Keratinocyte (primary cell): ENCODE results near the gene MAGED2. TPM values are rescaled to one million over a fixed set of nuclear protein-coding genes. Genes with fewer than 3 reads are reported as not detected.

ENCODE experiments used
- DNase-seq: peaks from one replicate; pipeline ENCODE4 v3.0.0-alpha.2; 2011; ENCODE audit warnings: low read depth, missing footprints, low spot score
- FAIRE-seq: peaks from 2 replicates; lab custom pipeline; 2011; peaks lifted over from hg19 to GRCh38; lab: Jason Lieb, UNC
- H2AFZ ChIP-seq: 2 replicates; pipeline ENCODE4 v1.6.0; 2012; ENCODE audit warnings: low read length, control low read depth, inconsistent platforms; ENCODE audit not compliant: control insufficient read depth
- H3K27ac ChIP-seq: 2 replicates; pipeline ENCODE4 v1.5.1; 2011; ENCODE audit warnings: low read length; ENCODE audit not compliant: control insufficient read depth, insufficient read depth
- H3K27me3 ChIP-seq: 3 replicates; pipeline ENCODE4 v1.6.0; 2011; ENCODE audit warnings: low read length; ENCODE audit not compliant: control insufficient read depth, insufficient read depth; ENCODE audit errors: extremely low read depth
- H3K36me3 ChIP-seq, 2 experiments: 2 replicates in 1 of 2; 3 replicates in 1 of 2; pipeline ENCODE4 v1.5.1; 2011; ENCODE audit warnings: low read length in 2 of 2, mild to moderate bottlenecking in 1 of 2; ENCODE audit not compliant: control insufficient read depth in 2 of 2, insufficient read depth in 2 of 2; ENCODE audit errors: extremely low read depth in 1 of 2
- H3K4me1 ChIP-seq: 3 replicates; pipeline ENCODE4 v1.5.1; 2011; ENCODE audit warnings: low read length; ENCODE audit not compliant: control insufficient read depth, insufficient read depth; ENCODE audit errors: extremely low read depth
- H3K4me2 ChIP-seq: 3 replicates; pipeline ENCODE4 v1.6.0; 2011; ENCODE audit warnings: low read depth, low read length; ENCODE audit not compliant: control insufficient read depth, insufficient read depth; ENCODE audit errors: extremely low read depth
- H3K4me3 ChIP-seq, 3 experiments: fragments of 200-600 bp in 1 of 3; sonication (generic) in 1 of 3; 2 replicates in 2 of 3; 3 replicates in 1 of 3; pipeline ENCODE4 v1.5.1; 2011 to 2016; ENCODE audit warnings: low read length in 3 of 3, mild to moderate bottlenecking in 3 of 3, control low read depth in 2 of 3, inconsistent platforms in 1 of 3, low read depth in 1 of 3, mixed read lengths in 1 of 3, mixed run types in 1 of 3, moderate library complexity in 1 of 3; ENCODE audit not compliant: control insufficient read depth in 2 of 3, insufficient read depth in 2 of 3; ENCODE audit errors: extremely low read depth in 1 of 3
- H3K79me2 ChIP-seq: 2 replicates; pipeline ENCODE4 v1.6.0; 2012; ENCODE audit warnings: low read length; ENCODE audit not compliant: control insufficient read depth, insufficient read depth
- H3K9ac ChIP-seq: 3 replicates; pipeline ENCODE4 v1.6.0; 2011; ENCODE audit warnings: low read length; ENCODE audit not compliant: control insufficient read depth, insufficient read depth; ENCODE audit errors: extremely low read depth
- H3K9me1 ChIP-seq: 3 replicates; pipeline ENCODE4 v1.6.0; 2011; ENCODE audit warnings: low read length; ENCODE audit not compliant: control insufficient read depth, insufficient read depth; ENCODE audit errors: extremely low read depth
- H3K9me3 ChIP-seq: 2 replicates; pipeline ENCODE4 v1.5.1; 2012; ENCODE audit warnings: low read depth, low read length; ENCODE audit not compliant: control insufficient read depth
- H4K20me1 ChIP-seq: 3 replicates; pipeline ENCODE4 v1.6.0; 2011; ENCODE audit warnings: low read length; ENCODE audit not compliant: control insufficient read depth, insufficient read depth; ENCODE audit errors: extremely low read depth
- CTCF ChIP-seq, 3 experiments: IDR thresholded peaks in 1 of 3; conservative IDR thresholded peaks in 1 of 3; optimal IDR thresholded peaks in 1 of 3; 2 replicates in 2 of 3; 3 replicates in 1 of 3; pipeline versions ENCODE3 to v1.5.1; 2011; ENCODE audit warnings: low read length in 3 of 3, mild to moderate bottlenecking in 3 of 3, moderate library complexity in 2 of 3, control low read depth in 1 of 3, inconsistent platforms in 1 of 3; ENCODE audit not compliant: insufficient read depth in 2 of 3; ENCODE audit errors: extremely low read depth in 1 of 3
- EZH2 ChIP-seq: IDR thresholded peaks from one replicate; pipeline ENCODE4 v1.6.1; 2012; ENCODE audit warnings: inconsistent platforms, mild to moderate bottlenecking, low read length, moderate library complexity
- dilution Hi-C: fragments of 300-500 bp; cut with MboI; formaldehyde crosslinking; loops from one replicate; pipeline ENCODE4 v1.7.0; 2020; ENCODE audit warnings: low sequenced_read_pairs; ENCODE audit not compliant: extremely low pct_ligation_motif_present
- polyA plus RNA-seq, 5 experiments: library from polyadenylated mRNA; depleted of rRNA in 3 of 5; stranded (reverse) in 3 of 5; stranded (forward) in 1 of 5; unstranded in 1 of 5; fragments of >200 nt; gene quantifications; 1 replicate in 1 of 5; 2 replicates in 3 of 5; 3 replicates in 1 of 5; pipeline versions ENCODE4 v1.2.1 to v1.2.3, GENCODE V29; 2011 to 2012; ENCODE audit warnings: missing spikeins in 2 of 5, low read depth in 1 of 5, low replicate concordance in 1 of 5

The MAGED2 gene
- polyA plus RNA-seq, 1 donor (not counting 4 experiments of a cell fraction or from before 2014, with no cell fraction given), result 77.5 TPM

DNA sequence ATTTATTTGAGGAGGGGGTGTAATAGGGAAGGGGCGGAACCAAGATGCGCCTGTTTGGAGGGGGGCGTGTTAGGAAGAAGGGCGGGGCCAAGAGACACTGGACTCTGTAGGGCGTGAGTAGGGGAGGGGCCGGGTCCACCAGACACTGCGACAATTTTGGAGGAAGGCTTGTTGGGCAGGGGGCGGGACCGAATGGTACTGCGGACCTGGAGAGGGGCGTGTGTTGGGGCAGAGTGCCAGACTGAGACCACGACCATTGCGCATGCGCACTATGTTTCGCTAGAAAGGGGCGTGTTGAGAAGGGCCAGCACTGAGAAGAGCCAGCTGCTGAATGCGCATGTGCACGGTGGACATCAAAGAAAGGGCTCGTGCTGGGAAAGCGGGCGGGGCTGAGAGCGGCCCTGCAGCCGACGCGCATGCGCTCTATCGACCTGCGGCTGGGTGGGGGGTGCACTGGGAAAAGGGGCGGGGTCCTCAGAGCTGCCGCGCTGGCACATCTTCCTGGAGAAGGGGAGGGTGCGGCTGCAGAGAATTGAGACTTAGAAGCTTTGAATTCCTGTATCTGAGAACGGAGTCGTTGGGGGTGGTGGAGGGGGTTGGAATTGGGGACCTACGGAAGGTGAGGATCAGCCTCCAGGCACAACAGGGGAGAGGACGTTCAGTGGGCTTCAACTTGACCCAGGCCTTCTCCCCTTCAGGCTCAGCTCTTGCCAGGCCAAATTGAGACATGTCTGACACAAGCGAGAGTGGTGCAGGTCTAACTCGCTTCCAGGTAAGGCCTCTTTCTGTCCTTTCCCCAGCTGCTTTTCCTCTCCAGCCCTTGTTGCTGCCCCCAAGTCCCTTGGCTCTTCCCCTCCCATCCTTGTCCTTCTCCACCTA, 1.3 kb downstream of the MAGED2 start:
- no peaks in the 10 kb centered on the region for H4K20me1 ChIP-seq
- peak overlapping the region; percentile 82 for H3K4me2 ChIP-seq
- no peaks in the 10 kb centered on the region for H3K27me3 ChIP-seq
- H3K27ac ChIP-seq, result peak overlapping the region; percentile 54
- H3K79me2 ChIP-seq, result peaks cover 12% of the 10 kb centered on the region
- FAIRE-seq (peak; percentile 71), DNase-seq (peak; percentile 83)
- peaks cover 1 to 6% of the 10 kb centered on the region in 2 experiments for H3K36me3 ChIP-seq
- dilution Hi-C loops, result no loop called here
- H3K9me1 ChIP-seq, result no peaks in the 10 kb centered on the region
- no peaks in the 10 kb centered on the region for H3K9me3 ChIP-seq
- peak overlapping the region; percentile 85 for H2AFZ ChIP-seq
- H3K4me3 ChIP-seq, result peak overlapping the region; percentile 57 to 75 (median 73)
- peak overlapping the region; percentile 78 for H3K9ac ChIP-seq
- no peak for TF ChIP-seq CTCF (optimal IDR thresholded peaks at IDR 0.05 in 1 of 3, IDR thresholded peaks at IDR 0.05 in 1 of 3, conservative IDR thresholded peaks at IDR 0.05 in 1 of 3; ENCODE audit: extremely low read depth in 1 of 3, insufficient read depth in 2 of 3, low read length in 3 of 3)
- no peak for TF ChIP-seq EZH2
- peaks cover 8% of the 10 kb centered on the region for H3K4me1 ChIP-seq

DNA sequence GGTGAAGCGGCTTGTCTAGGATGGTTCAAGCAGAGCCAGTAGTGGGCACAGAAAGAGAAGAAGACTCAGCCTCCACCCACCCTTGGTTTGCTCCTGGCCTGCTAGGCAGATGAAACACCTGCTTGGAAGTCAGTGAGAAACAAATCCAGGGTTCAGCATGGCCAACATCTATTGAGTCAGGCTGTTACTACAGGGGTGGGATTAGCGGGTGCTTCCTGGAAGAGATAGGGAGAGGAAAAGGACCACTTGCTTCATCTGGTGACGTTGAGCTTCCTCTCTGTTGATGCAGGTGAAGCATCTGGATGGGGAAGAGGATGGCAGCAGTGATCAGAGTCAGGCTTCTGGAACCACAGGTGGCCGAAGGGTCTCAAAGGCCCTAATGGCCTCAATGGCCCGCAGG, 3.0 kb downstream of the MAGED2 start:
- peaks cover 12% of the 10 kb centered on the region for H3K79me2 ChIP-seq
- peaks cover 6 to 7% of the 10 kb centered on the region in 2 experiments for H3K36me3 ChIP-seq
- no peaks in the 10 kb centered on the region for H3K9me1 ChIP-seq
- no peak overlapping the region for H3K4me2 ChIP-seq
- TF ChIP-seq EZH2 (no peak), CTCF (optimal IDR thresholded peaks at IDR 0.05 in 1 of 3, IDR thresholded peaks at IDR 0.05 in 1 of 3, conservative IDR thresholded peaks at IDR 0.05 in 1 of 3; ENCODE audit: extremely low read depth in 1 of 3, insufficient read depth in 2 of 3, low read length in 3 of 3) (no peak)
- H3K27me3 ChIP-seq, result no peaks in the 10 kb centered on the region
- no peak for FAIRE-seq
- H3K27ac ChIP-seq, result no peak overlapping the region
- H3K9ac ChIP-seq, result no peak overlapping the region
- H3K9me3 ChIP-seq, result no peaks in the 10 kb centered on the region
- H3K4me3 ChIP-seq, result no peak overlapping the region
- no peak for DNase-seq
- no peak overlapping the region for H2AFZ ChIP-seq
- no peaks in the 10 kb centered on the region for H4K20me1 ChIP-seq
- dilution Hi-C loops, result no loop called here
- H3K4me1 ChIP-seq, result peaks cover 8% of the 10 kb centered on the region
